ENCODE data around the gene XPC.

XPC gene

GRCh38 chr3:14156843-14157561, 21.4 kb downstream of the XPC start:
- H3K36me3 ChIP-seq: peaks cover 84 to 98% (median 93%) of the 10 kb centered on the region in 3 donors
- no peak for DNase-seq
- peaks cover 0 to 9% (median 0%) of the 10 kb centered on the region in 3 donors for H3K9me3 ChIP-seq
- no peak for TF ChIP-seq CTCF (IDR thresholded peaks at IDR 0.05)
- no peak overlapping the region for H3K27ac ChIP-seq
- no peaks in the 10 kb centered on the region for H3K4me1 ChIP-seq
- intact Hi-C loops (cut with DNase I; ENCODE audit: low total_unique reads): no loop called here
- H3K27me3 ChIP-seq: no peaks in the 10 kb centered on the region
- H3K4me3 ChIP-seq: no peak overlapping the region

GRCh38 chr3:14156201-14156600, 22.2 kb downstream of the XPC start:
- H3K36me3 ChIP-seq: peaks cover 83 to 98% (median 87%) of the 10 kb centered on the region in 3 donors
- TF ChIP-seq CTCF (IDR thresholded peaks at IDR 0.05): no peak
- no peak for DNase-seq
- no peaks in the 10 kb centered on the region for H3K27me3 ChIP-seq
- no peak overlapping the region for H3K27ac ChIP-seq
- no peaks in the 10 kb centered on the region for H3K4me1 ChIP-seq
- H3K9me3 ChIP-seq: peaks cover 0 to 2% (median 0%) of the 10 kb centered on the region in 3 donors
- intact Hi-C loops (cut with DNase I; ENCODE audit: low total_unique reads): no loop called here
- no peak overlapping the region for H3K4me3 ChIP-seq

- TF ChIP-seq CTCF (IDR thresholded peaks at IDR 0.05): no peak
- Histone ChIP-seq H3K36me3 (peaks cover 71 to 97% (median 78%) of the 10 kb centered on the region in 3 donors), H3K4me3 (no peak overlapping the region), H3K4me1 (no peaks in the 10 kb centered on the region), H3K27me3 (no peaks in the 10 kb centered on the region), H3K9me3 (no peaks in the 10 kb centered on the region), H3K27ac (no peak overlapping the region)
- intact Hi-C loops (cut with DNase I; ENCODE audit: low total_unique reads): no loop called here
- no peak for DNase-seq
These were observed 23.4 kb downstream of the XPC start for GRCh38 chr3:14154895-14155440.

- intact Hi-C loops (cut with DNase I; ENCODE audit: low total_unique reads): no loop called here
- DNase-seq: no peak
These were observed 24.1 kb downstream of the XPC start for GRCh38 chr3:14154276-14154675.

GRCh38 chr3:14153663-14154062, 24.7 kb downstream of the XPC start:
- no peak for TF ChIP-seq CTCF (IDR thresholded peaks at IDR 0.05)
- Histone ChIP-seq H3K9me3 (no peaks in the 10 kb centered on the region), H3K27ac (no peak overlapping the region), H3K27me3 (no peaks in the 10 kb centered on the region), H3K4me1 (peaks cover 0 to 2% (median 0%) of the 10 kb centered on the region in 4 donors), H3K4me3 (no peak overlapping the region), H3K36me3 (peaks cover 58 to 89% (median 68%) of the 10 kb centered on the region in 3 donors)
- intact Hi-C loops (cut with DNase I; ENCODE audit: low total_unique reads): no loop called here
- no peak for DNase-seq

More at GRCh38 chr3:14154276-14154675, 24.1 kb downstream of the XPC start:
- H3K4me3 ChIP-seq: no peak overlapping the region
- no peaks in the 10 kb centered on the region for H3K27me3 ChIP-seq
- no peak overlapping the region for H3K27ac ChIP-seq
- peaks cover 64 to 92% (median 71%) of the 10 kb centered on the region in 3 donors for H3K36me3 ChIP-seq
- no peak for TF ChIP-seq CTCF (IDR thresholded peaks at IDR 0.05)
- no peaks in the 10 kb centered on the region for H3K9me3 ChIP-seq
- no peaks in the 10 kb centered on the region for H3K4me1 ChIP-seq
